GM12878 (cell line): ENCODE results near the gene ZNF512B.

Experiments used
- BCL3 ChIP-seq: IDR thresholded peaks from 2 replicates; pipeline ENCODE4 v1.6.1; 2011; ENCODE audit warnings: borderline replicate concordance, low read depth, mild to moderate bottlenecking, moderate library complexity, low read length; ENCODE audit not compliant: insufficient read depth, poor library complexity, severe bottlenecking
- RAD51 ChIP-seq: fragments of 450-650 bp; IDR thresholded peaks from 2 replicates; pipeline ENCODE4 v1.6.1; 2016; ENCODE audit warnings: moderate library complexity, mild to moderate bottlenecking, inconsistent platforms

DNA sequence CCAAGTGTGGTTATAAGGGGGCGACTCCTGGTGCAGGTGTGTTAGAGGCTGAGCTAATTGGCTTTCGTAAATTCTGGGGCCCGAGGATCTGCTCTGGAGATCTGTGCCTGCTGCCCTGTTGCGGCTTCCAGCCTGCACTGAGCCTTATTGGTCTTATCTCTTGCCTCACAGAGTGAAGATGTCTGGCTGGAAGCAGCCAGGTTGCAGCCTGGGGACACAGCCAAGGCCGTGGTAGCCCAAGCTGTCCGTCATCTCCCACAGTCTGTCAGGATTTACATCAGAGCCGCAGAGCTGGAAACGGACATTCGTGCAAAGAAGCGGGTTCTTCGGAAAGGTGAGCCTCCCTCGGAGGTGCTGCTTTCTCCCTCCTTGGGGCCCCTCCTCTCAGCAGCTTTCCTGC lies 31.2 kb upstream of the ZNF512B start:
- TF ChIP-seq RAD51 (no peak), BCL3 (no peak)
